ENCODE measurements around the gene ROCK2. TPM values are rescaled to one million over a fixed set of nuclear protein-coding genes. Genes with fewer than 3 reads are reported as not detected.
"Not testable (repeated sequence)": the region's sequence is repeated elsewhere in the genome, so short reads cannot be mapped to it uniquely, and the experiment has no call there.

ROCK2 gene
- total RNA-seq, 2 donors from 2014 or later = 85.8 to 96.6 TPM

GRCh38 chr2:11256166-11256565 is 88.3 kb downstream of the ROCK2 start:
- peaks cover 0 to 5% of the 10 kb centered on the region in 2 donors for H3K4me1 ChIP-seq (ENCODE audit: control insufficient read depth in 1 of 2, low read depth in 2 of 2)
- no peak overlapping the region for H3K27ac ChIP-seq
- H3K9me3 ChIP-seq = no peaks in the 10 kb centered on the region
- no peaks in the 10 kb centered on the region for H3K36me3 ChIP-seq
- no peaks in the 10 kb centered on the region for H3K27me3 ChIP-seq (replicated peaks; ENCODE audit: insufficient read depth)
- ATAC-seq (ENCODE audit: insufficient number of reproducible peaks, low FRiP score, low read depth) (no peak), DNase-seq (ENCODE audit: low spot score) (no peak)
- no peak for TF ChIP-seq CTCF (IDR thresholded peaks at IDR 0.05)
- no peak overlapping the region for H3K4me3 ChIP-seq

- Histone ChIP-seq H3K36me3 (no peaks in the 10 kb centered on the region), H3K4me1 (ENCODE audit: control insufficient read depth in 1 of 2, low read depth in 2 of 2) (peaks cover 12 to 14% of the 10 kb centered on the region in 2 donors), H3K27me3 (replicated peaks; ENCODE audit: insufficient read depth) (no peaks in the 10 kb centered on the region), H3K4me3 (no peak overlapping the region), H3K27ac (no peak overlapping the region), H3K9me3 (no peaks in the 10 kb centered on the region)
- ATAC-seq (ENCODE audit: insufficient number of reproducible peaks, low FRiP score, low read depth) = no peak
- TF ChIP-seq CTCF (IDR thresholded peaks at IDR 0.05) = no peak
- no peak for DNase-seq (ENCODE audit: low spot score)
Observed at GRCh38 chr2:11254100-11254536, 90.3 kb downstream of the ROCK2 start.

- H3K27me3 ChIP-seq (replicated peaks; ENCODE audit: insufficient read depth); H3K36me3 ChIP-seq; H3K9me3 ChIP-seq; DNase-seq (ENCODE audit: low spot score); H3K27ac ChIP-seq; H3K4me3 ChIP-seq; ATAC-seq (ENCODE audit: insufficient number of reproducible peaks, low FRiP score, low read depth): not testable (repeated sequence)
- peaks cover 12 to 14% of the 10 kb centered on the region in 2 donors for H3K4me1 ChIP-seq (ENCODE audit: control insufficient read depth in 1 of 2, low read depth in 2 of 2)
Observed at GRCh38 chr2:11252458-11252857, 92.0 kb downstream of the ROCK2 start.

- H3K27ac ChIP-seq = no peak overlapping the region
- DNase-seq (ENCODE audit: low spot score) = no peak
- no peak overlapping the region for H3K4me3 ChIP-seq
- ATAC-seq (ENCODE audit: insufficient number of reproducible peaks, low FRiP score, low read depth) = no peak
- peaks cover 7% of the 10 kb centered on the region for H3K36me3 ChIP-seq
- H3K4me1 ChIP-seq (ENCODE audit: control insufficient read depth in 1 of 2, low read depth in 2 of 2) = peaks cover 12 to 14% of the 10 kb centered on the region in 2 donors
- no peak for TF ChIP-seq CTCF (IDR thresholded peaks at IDR 0.05)
- no peaks in the 10 kb centered on the region for H3K27me3 ChIP-seq (replicated peaks; ENCODE audit: insufficient read depth)
- no peaks in the 10 kb centered on the region for H3K9me3 ChIP-seq
Observed at GRCh38 chr2:11250400-11251196, 93.8 kb downstream of the ROCK2 start.

- ATAC-seq (ENCODE audit: insufficient number of reproducible peaks, low FRiP score, low read depth) = no peak
- Histone ChIP-seq H3K9me3 (no peaks in the 10 kb centered on the region), H3K4me3 (no peak overlapping the region), H3K27me3 (replicated peaks; ENCODE audit: insufficient read depth) (no peaks in the 10 kb centered on the region), H3K27ac (no peak overlapping the region), H3K36me3 (peaks cover 7% of the 10 kb centered on the region), H3K4me1 (ENCODE audit: control insufficient read depth in 1 of 2, low read depth in 2 of 2) (peaks cover 4 to 6% of the 10 kb centered on the region in 2 donors)
- DNase-seq (ENCODE audit: low spot score) = no peak
- TF ChIP-seq CTCF (IDR thresholded peaks at IDR 0.05) = no peak
Observed at GRCh38 chr2:11245322-11245721, 99.1 kb downstream of the ROCK2 start.

Data from thoracic aorta (tissue), 2 donors.